K562 (cell line): ENCODE results near the gene MYO15A. TPM values are rescaled to one million over a fixed set of nuclear protein-coding genes. Genes with fewer than 3 reads are reported as not detected.
A peak's percentile ranks its signal among the peaks of the same experiment; 100 is the strongest.

Experiments
- ATAC-seq: fragments of 200-7000 bp; cut with Tn5 transposase; 3 replicates; pipeline ENCODE4 v1.9.1; 2020; ENCODE audit warnings: moderate library complexity
- BruUV-seq: library from RNA; stranded (reverse); fragments of 400-500 nt; replicated peaks from 2 replicates; lab custom pipeline; 2021; lab: Mats Ljungman, UMichigan
- CTCF ChIA-PET: fragments of 300-600 bp; formaldehyde crosslinking; extraction: SDS; loops from one replicate; lab custom pipeline; 2021; ENCODE audit warnings: low intra/inter-chr PET ratio; lab: Yijun Ruan, JAX
- POLR2A ChIA-PET: fragments of 300-600, 350-650 bp; sonication (Branson Sonifier 250); formaldehyde crosslinking; extraction: SDS; loops from one replicate; lab custom pipeline; 2021; ENCODE audit warnings: antibody characterized with exemption, inconsistent platforms; lab: Yijun Ruan, JAX
- DNase-seq, 4 experiments: peaks; one replicate each; pipeline versions ENCODE4 v3.0.0 to v3.0.0-alpha.2; 2011 to 2018; ENCODE audit warnings: low spot score in 3 of 4, mixed read lengths in 3 of 4; ENCODE audit errors: extremely low read depth in 1 of 4
- FAIRE-seq: peaks from 2 replicates; lab custom pipeline; 2011; peaks lifted over from hg19 to GRCh38; lab: Jason Lieb, UNC
- H2AFZ ChIP-seq: 2 replicates; pipeline ENCODE4 v1.6.0; 2011; ENCODE audit warnings: low read depth, low read length, control low read depth, inconsistent platforms
- H3K27ac ChIP-seq: fragments of 200-600 bp; 3 replicates; pipeline ENCODE4 v1.8.0; 2011; ENCODE audit warnings: low read depth, mild to moderate bottlenecking, control low read depth, inconsistent platforms, low read length, moderate library complexity, mixed read lengths; ENCODE audit errors: extremely low read depth
- H3K27me3 ChIP-seq, 2 experiments: fragments of 300-600 bp in 1 of 2; 2 replicates in 1 of 2; 3 replicates in 1 of 2; pipeline versions ENCODE4 v1.6.0 to v1.8.0; 2011; ENCODE audit warnings: inconsistent platforms in 2 of 2, low read length in 2 of 2, mild to moderate bottlenecking in 1 of 2, mixed read lengths in 1 of 2, moderate library complexity in 1 of 2; ENCODE audit not compliant: control insufficient read depth in 2 of 2, insufficient read depth in 2 of 2
- H3K36me3 ChIP-seq: fragments of 300-600 bp; 3 replicates; pipeline ENCODE4 v1.8.0; 2011; ENCODE audit warnings: mild to moderate bottlenecking, low read length, inconsistent platforms; ENCODE audit not compliant: control insufficient read depth, insufficient read depth
- H3K4me1 ChIP-seq, 2 experiments: fragments of 200-600 bp in 1 of 2; replicated peaks in 1 of 2; 2 replicates in 1 of 2; 3 replicates in 1 of 2; pipeline versions ENCODE4 v1.5.1 to v1.8.0; 2011; ENCODE audit warnings: inconsistent platforms in 2 of 2, low read length in 2 of 2, mild to moderate bottlenecking in 1 of 2, mixed read lengths in 1 of 2, moderate library complexity in 1 of 2; ENCODE audit not compliant: control insufficient read depth in 2 of 2, insufficient read depth in 2 of 2
- H3K4me2 ChIP-seq: 2 replicates; pipeline ENCODE4 v1.6.1; 2011; ENCODE audit warnings: low read length, control low read depth, inconsistent platforms, mixed read lengths; ENCODE audit not compliant: insufficient read depth
- H3K4me3 ChIP-seq: fragments of 200-600 bp; sonication (generic), shearing (Covaris generic); 2 replicates; pipeline ENCODE4 v1.5.1; 2016; ENCODE audit warnings: control low read depth, inconsistent platforms
- H3K79me2 ChIP-seq: fragments of 200-600 bp; 3 replicates; pipeline ENCODE4 v1.8.0; 2011; ENCODE audit warnings: low read length, inconsistent platforms; ENCODE audit not compliant: control insufficient read depth, insufficient read depth
- H3K9ac ChIP-seq, 2 experiments: 2 replicates each; pipeline versions ENCODE4 v1.6.0 to v1.6.1; 2011; ENCODE audit warnings: low read depth in 2 of 2, low read length in 2 of 2, control low read depth in 1 of 2, inconsistent platforms in 1 of 2, mild to moderate bottlenecking in 1 of 2, mixed read lengths in 1 of 2; ENCODE audit not compliant: insufficient read depth in 1 of 2
- H3K9me1 ChIP-seq: one replicate; pipeline ENCODE4 v1.6.0; 2011; ENCODE audit warnings: inconsistent platforms, mild to moderate bottlenecking, low read length, moderate library complexity; ENCODE audit not compliant: control insufficient read depth, insufficient read depth
- H3K9me3 ChIP-seq: replicated peaks from 2 replicates; pipeline ENCODE4 v1.5.1; 2011; ENCODE audit warnings: low read depth, low read length, inconsistent platforms; ENCODE audit not compliant: control insufficient read depth, insufficient read depth
- H4K20me1 ChIP-seq: replicated peaks from 2 replicates; pipeline ENCODE4 v1.6.1; 2011; ENCODE audit warnings: low read length, inconsistent platforms, mixed read lengths; ENCODE audit not compliant: control insufficient read depth, insufficient read depth
- ADNP ChIP-seq: fragments of 200-800 bp; sonication (Bioruptor generic); IDR thresholded peaks from 2 replicates; pipeline ENCODE4 v1.6.1; 2016; ENCODE audit warnings: missing genetic modification characterization, missing compliant biosample characterization
- BCOR ChIP-seq: fragments of 450-650 bp; IDR thresholded peaks from 2 replicates; pipeline ENCODE4 v1.6.1; 2016
- ELF1 ChIP-seq: fragments of 200-800 bp; sonication (Bioruptor generic); IDR thresholded peaks from 2 replicates; pipeline ENCODE4 v1.6.1; 2016; ENCODE audit warnings: missing genetic modification characterization, missing compliant biosample characterization
- HDAC2 ChIP-seq: fragments of 450-650 bp; IDR thresholded peaks from 2 replicates; pipeline ENCODE4 v1.6.1; 2016; ENCODE audit warnings: mild to moderate bottlenecking
- KDM1A ChIP-seq, 2 experiments: fragments of 450-650 bp; IDR thresholded peaks; 2 replicates each; pipeline ENCODE4 v1.6.1; 2016; ENCODE audit warnings: mild to moderate bottlenecking in 2 of 2
- KDM4B ChIP-seq, 2 experiments: fragments of 450-650 bp in 1 of 2; sonication (generic) in 1 of 2; IDR thresholded peaks; 2 replicates each; pipeline ENCODE4 v1.6.1; 2016 to 2017; ENCODE audit warnings: borderline replicate concordance in 2 of 2, antibody characterized with exemption in 1 of 2, low read depth in 1 of 2, mild to moderate bottlenecking in 1 of 2
- MITF ChIP-seq: IDR thresholded peaks from 2 replicates; pipeline ENCODE4 v1.6.1; 2014; ENCODE audit warnings: antibody characterized with exemption
- RBM22 ChIP-seq: fragments of 200-400 bp; formaldehyde crosslinking; IDR thresholded peaks from 2 replicates; pipeline ENCODE4 v1.6.1; 2018; ENCODE audit warnings: low read length, low read depth; ENCODE audit not compliant: poor library complexity, severe bottlenecking
- RBM25 ChIP-seq: fragments of 200-400 bp; formaldehyde crosslinking; IDR thresholded peaks from 2 replicates; pipeline ENCODE4 v1.6.1; 2018; ENCODE audit warnings: low read length, low read depth, moderate library complexity; ENCODE audit not compliant: severe bottlenecking
- ZFP36 ChIP-seq: fragments of 150-350 bp; IDR thresholded peaks from 2 replicates; pipeline ENCODE4 v1.6.1; 2018; ENCODE audit warnings: low read length, low read depth; ENCODE audit not compliant: partially characterized antibody
- WGBS: fragments of 100-300 bp; shearing (Covaris generic); methylation state at CpG from one replicate; pipeline ENCODE4 v1.1.6; 2016; ENCODE audit warnings: low coverage, mixed read lengths; ENCODE audit not compliant: insufficient coverage; ENCODE audit errors: missing lambda C conversion rate; 5-methylcytosine and 5-hydroxymethylcytosine counted together
- in situ Hi-C: fragments of 300-500 bp; cut with MboI; formaldehyde crosslinking; loops from 4 replicates; pipeline ENCODE4 v1.15.0; 2018; ENCODE audit warnings: inconsistent platforms, mixed read lengths
- intact Hi-C: fragments of 100-400 bp; cut with micrococcal nuclease; formaldehyde crosslinking; loops from 2 replicates; pipeline ENCODE4 v1.14.2; 2022
- polyA plus RNA-seq, 8 experiments: library from polyadenylated mRNA; depleted of rRNA in 4 of 8; stranded (reverse) in 5 of 8; unstranded in 3 of 8; fragments of >200 nt; fragmentation: Nextera tagmentation in 2 of 8; fragmentation: Illumina TruSeq in 1 of 8; extraction: Ambion mirVana in 2 of 8; extraction: Trizol in 1 of 8; gene quantifications; 2 replicates each; pipeline versions ENCODE4 v1.2.1 to v1.2.3, GENCODE V29; 2011 to 2014; ENCODE audit warnings: inconsistent platforms in 1 of 8, missing spikeins in 1 of 8
- total RNA-seq, 7 experiments: library from RNA; depleted of rRNA in 6 of 7; stranded (reverse); fragments of >200 nt in 6 of 7; fragmentation: Illumina TruSeq in 2 of 7; extraction: Trizol in 2 of 7; gene quantifications; 2 replicates each; pipeline versions ENCODE4 v1.2.1 to v1.2.3, GENCODE V29; 2011 to 2021; ENCODE audit warnings: low replicate concordance in 1 of 7

MYO15A gene
- total and polyA plus RNA-seq, 9 of the 15 experiments (the other 6 are each of a cell fraction or from before 2014, with no cell fraction given) = 0.05 to 0.88 (median 0.14) TPM; not detected in 1

DNA sequence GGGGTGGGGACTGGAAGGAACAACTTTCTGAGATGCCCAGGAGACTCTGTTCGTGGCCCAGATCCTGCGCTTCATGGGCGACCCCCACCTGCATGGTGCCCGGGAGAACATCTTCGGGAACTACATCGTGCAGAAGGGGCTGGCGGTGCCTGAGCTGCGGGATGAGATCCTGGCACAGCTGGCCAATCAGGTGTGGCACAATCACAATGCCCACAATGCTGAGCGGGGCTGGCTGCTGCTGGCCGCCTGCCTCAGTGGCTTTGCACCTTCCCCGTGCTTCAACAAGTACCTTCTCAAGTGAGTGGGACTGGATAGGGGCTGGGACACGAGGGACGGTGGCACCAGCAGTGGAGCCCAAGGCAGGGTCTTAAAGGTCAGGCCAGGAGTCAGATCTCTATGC, 37.3 kb downstream of the MYO15A start (continued):
- TF ChIP-seq RBM22 (no peak), ELF1 (tag) (no peak)

DNA sequence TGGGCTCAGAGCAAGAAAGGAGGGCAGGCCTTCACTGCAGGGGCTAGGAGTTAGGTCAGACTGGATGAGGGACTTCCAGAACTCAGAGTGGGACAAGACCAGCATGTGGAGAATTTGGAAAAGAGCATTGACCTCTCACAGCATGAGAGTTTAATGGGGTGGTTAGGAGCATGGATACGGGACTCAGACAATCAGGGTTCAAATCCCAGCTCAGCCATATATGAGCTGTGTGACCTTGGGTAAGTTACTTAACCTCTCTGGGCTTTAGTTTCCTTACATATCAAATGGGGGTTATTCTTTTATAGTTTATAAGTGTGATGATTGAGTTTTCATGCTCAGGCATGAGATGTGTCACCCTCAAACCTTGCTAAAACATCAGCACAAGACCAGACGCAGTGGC, 37.7 kb downstream of the MYO15A start:
- Histone ChIP-seq H3K4me1 (peaks cover 0 to 21% of the 10 kb centered on the region in 2 experiments; a peak in 2 of 5 replicates), H3K4me3 (no peak overlapping the region), H3K79me2 (no peaks in the 10 kb centered on the region), H3K4me2 (no peak overlapping the region), H3K9ac (no peak overlapping the region), H3K9me1 (no peaks in the 10 kb centered on the region), H2AFZ (no peak overlapping the region), H3K27ac (no peak overlapping the region), H3K27me3 (no peaks in the 10 kb centered on the region), H4K20me1 (0 out of 2 replicates have a peak, but pooled peaks cover 4% of the 10 kb centered on the region), H3K9me3 (no peaks in the 10 kb centered on the region), H3K36me3 (no peaks in the 10 kb centered on the region)
- no TSS peak for BruUV-seq
- intact Hi-C loops (loop anchor here (10.0 kb wide), 1 partner anchor 179 kb away; no protein-coding TSS in a partner anchor), in situ Hi-C loops (no loop called here)
- no peak for DNase-seq
- no peak for ATAC-seq
- 56% methylated on average over 2 of the region's 2 CpGs for WGBS
- ChIA-PET POLR2A (interaction anchor here (0.9 kb wide), 1 partner anchor 20 kb away, joined by 3 read pairs; no protein-coding TSS in a partner anchor), CTCF (no interaction called here)
- no peak for FAIRE-seq
- TF ChIP-seq BCOR (peak; percentile 82), MITF (no peak), HDAC2 (0 out of 2 replicates have a peak, but pooled peaks have one; percentile 27), ADNP (0 out of 2 replicates have a peak, but pooled peaks have one; percentile 38), RBM25 (peak; percentile 49), KDM4B (IDR thresholded peaks at IDR 0.05; ENCODE audit: borderline replicate concordance in 2 of 2, low read depth in 1 of 2) (no peak), KDM1A (IDR thresholded peaks at IDR 0.05) (peak; percentile 14 to 54; a peak in 1 of 4 replicates), ZFP36 (peak; percentile 60)
